ENCODE results near the gene SLC35D1.

SLC35D1 gene

GRCh38 chr1:67040405-67040804 is 13.5 kb downstream of the SLC35D1 start:
- ATAC-seq = no peak

GRCh38 chr1:67031859-67032247 is 22.1 kb downstream of the SLC35D1 start:
- TF ChIP-seq TOX (CRISPR knock-in tag; IDR thresholded peaks at IDR 0.05; ENCODE audit: borderline replicate concordance) = no peak
- no peak for TF ChIP-seq POU6F1 (CRISPR knock-in tag; IDR thresholded peaks at IDR 0.05; ENCODE audit: borderline replicate concordance, low read depth)
- TF ChIP-seq ZNF8 (CRISPR knock-in tag; IDR thresholded peaks at IDR 0.05) = no peak
- no peak for TF ChIP-seq CREB5 (CRISPR knock-in tag; IDR thresholded peaks at IDR 0.05; ENCODE audit: low read depth)
- no peak for TF ChIP-seq TCF4 (CRISPR knock-in tag; IDR thresholded peaks at IDR 0.05; ENCODE audit: borderline replicate concordance)
- TF ChIP-seq ZNF70 (CRISPR knock-in tag; IDR thresholded peaks at IDR 0.05) = no peak
- no peak for TF ChIP-seq ZNF565 (CRISPR knock-in tag; conservative IDR thresholded peaks at IDR 0.05; ENCODE audit: low read depth)
- no peak for TF ChIP-seq SNAI2 (CRISPR knock-in tag; IDR thresholded peaks at IDR 0.05)
- no peak for TF ChIP-seq TSHZ2 (CRISPR knock-in tag; IDR thresholded peaks at IDR 0.05)
- no peak for TF ChIP-seq ZC3H10 (CRISPR knock-in tag; IDR thresholded peaks at IDR 0.05)
- no peak for TF ChIP-seq ARNTL (CRISPR knock-in tag; IDR thresholded peaks at IDR 0.05; ENCODE audit: borderline replicate concordance, low read depth)
- no peak for TF ChIP-seq ZFP3 (CRISPR knock-in tag; IDR thresholded peaks at IDR 0.05)
- TF ChIP-seq RARB (CRISPR knock-in tag; IDR thresholded peaks at IDR 0.05) = no peak
- TF ChIP-seq PATZ1 (CRISPR knock-in tag; IDR thresholded peaks at IDR 0.05; ENCODE audit: borderline replicate concordance) = no peak
- TF ChIP-seq ZFP30 (CRISPR knock-in tag; IDR thresholded peaks at IDR 0.05) = no peak
- TF ChIP-seq PPARA (CRISPR knock-in tag; IDR thresholded peaks at IDR 0.05; ENCODE audit: borderline replicate concordance) = no peak
- no peak for TF ChIP-seq ESRRG (CRISPR knock-in tag; IDR thresholded peaks at IDR 0.05)
- TF ChIP-seq CSDC2 (CRISPR knock-in tag; IDR thresholded peaks at IDR 0.05) = no peak
- no peak for TF ChIP-seq GLIS3 (CRISPR knock-in tag; IDR thresholded peaks at IDR 0.05)
- ATAC-seq = no peak

More at GRCh38 chr1:67040405-67040804, 13.5 kb downstream of the SLC35D1 start:
- TF ChIP-seq ZFP3 (CRISPR knock-in tag; IDR thresholded peaks at IDR 0.05) = no peak
- no peak for TF ChIP-seq ZC3H10 (CRISPR knock-in tag; IDR thresholded peaks at IDR 0.05)
- no peak for TF ChIP-seq ZNF8 (CRISPR knock-in tag; IDR thresholded peaks at IDR 0.05)
- TF ChIP-seq OSR1 (CRISPR knock-in tag; IDR thresholded peaks at IDR 0.05) = no peak
- no peak for TF ChIP-seq ZNF565 (CRISPR knock-in tag; conservative IDR thresholded peaks at IDR 0.05; ENCODE audit: low read depth)
- TF ChIP-seq GLIS3 (CRISPR knock-in tag; IDR thresholded peaks at IDR 0.05) = no peak

- ATAC-seq = no peak; the same call in 2 of the 3 replicates
- 0 out of 2 replicates have a peak, but pooled peaks have one; percentile 11 for TF ChIP-seq ISL1 (CRISPR knock-in tag; IDR thresholded peaks at IDR 0.05)
- TF ChIP-seq PPARA (CRISPR knock-in tag; IDR thresholded peaks at IDR 0.05; ENCODE audit: borderline replicate concordance) = no peak
- no peak for TF ChIP-seq ZC3H10 (CRISPR knock-in tag; IDR thresholded peaks at IDR 0.05)
- no peak for TF ChIP-seq ZNF8 (CRISPR knock-in tag; IDR thresholded peaks at IDR 0.05)
Observed at GRCh38 chr1:67031121-67031858, 22.7 kb downstream of the SLC35D1 start.

All from SK-N-SH treated with all-trans-retinoic acid at 6 μM for 48 hours (cell line).